Muscle of leg (tissue), 11 donors: ENCODE results near the gene CTIF. TPM values are rescaled to one million over a fixed set of nuclear protein-coding genes. Genes with fewer than 3 reads are reported as not detected.
A peak's percentile ranks its signal among the peaks of the same experiment; 100 is the strongest.

Source experiments
- DNase-seq: peaks from one replicate; pipeline ENCODE4 v3.0.0; 2013
- H3K27ac ChIP-seq: one replicate; pipeline ENCODE4 v1.5.1; 2013; ENCODE audit warnings: mild to moderate bottlenecking, low read length, control low read depth
- H3K27me3 ChIP-seq: one replicate; pipeline ENCODE4 v1.6.1; 2013; ENCODE audit warnings: low read length; ENCODE audit not compliant: control insufficient read depth, insufficient read depth
- H3K36me3 ChIP-seq: one replicate; pipeline ENCODE4 v1.6.1; 2013; ENCODE audit warnings: low read length; ENCODE audit not compliant: control insufficient read depth, insufficient read depth
- H3K4me1 ChIP-seq: one replicate; pipeline ENCODE4 v1.6.1; 2013; ENCODE audit warnings: low read length; ENCODE audit not compliant: control insufficient read depth, insufficient read depth
- H3K4me3 ChIP-seq: one replicate; pipeline ENCODE4 v1.5.1; 2013; ENCODE audit warnings: low read length, control low read depth
- H3K9me3 ChIP-seq: replicated peaks from 2 replicates; pipeline ENCODE4 v1.6.1; 2013; ENCODE audit warnings: low read depth, low read length; ENCODE audit not compliant: control insufficient read depth
- WGBS: methylation state at CpG from one replicate; pipeline ENCODE4 v1.1.5; 2013; ENCODE audit warnings: missing lambda C conversion rate; ENCODE audit not compliant: insufficient coverage; 5-methylcytosine and 5-hydroxymethylcytosine counted together
- polyA plus RNA-seq, 8 donors: library from polyadenylated mRNA; unstranded; fragments of 120-200 nt; gene quantifications; one replicate each; pipeline versions ENCODE4 v1.2.1 to v1.2.3, GENCODE V29; 2013; ENCODE audit warnings: inconsistent platforms in 1 of 8, low replicate concordance in 1 of 8; ENCODE audit not compliant: insufficient read length in 8 of 8, insufficient read depth in 1 of 8
- total RNA-seq: library from RNA; stranded (reverse); fragments of 120-200 nt; gene quantifications from one replicate; pipeline ENCODE4 v1.2.4, GENCODE V29; 2013

Gene CTIF
- total and polyA plus RNA-seq, 9 donors, result 16.3 to 46.8 (median 32.5) TPM

DNA sequence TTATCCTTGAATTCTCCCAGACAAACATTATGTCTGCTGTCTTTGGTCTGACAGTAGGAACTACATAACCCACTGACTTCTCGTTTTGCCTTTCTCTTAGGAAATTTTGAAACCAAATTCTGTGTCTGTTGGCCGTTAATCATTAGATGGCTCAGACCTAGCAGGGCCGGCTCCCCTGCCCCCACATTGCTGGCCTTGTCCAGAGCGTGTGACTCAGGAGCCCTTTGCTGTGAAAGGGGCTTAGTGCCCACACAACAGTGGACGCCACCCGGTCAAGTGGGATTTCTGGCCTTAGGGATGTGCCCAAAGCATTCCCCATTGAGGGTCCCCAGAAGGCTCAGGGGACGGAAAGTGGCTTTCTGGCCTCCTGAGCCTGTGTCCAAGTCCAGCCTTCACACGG, 137.5 kb downstream of the CTIF start:
- H3K9me3 ChIP-seq, result peaks cover 4% of the 10 kb centered on the region
- WGBS, result 78% methylated on average over 7 of the region's 8 CpGs
- peaks cover 14% of the 10 kb centered on the region for H3K36me3 ChIP-seq
- H3K27ac ChIP-seq, result no peak overlapping the region
- DNase-seq, result no peak
- H3K27me3 ChIP-seq, result no peaks in the 10 kb centered on the region
- no peak overlapping the region for H3K4me3 ChIP-seq
- H3K4me1 ChIP-seq, result peaks cover 33% of the 10 kb centered on the region

DNA sequence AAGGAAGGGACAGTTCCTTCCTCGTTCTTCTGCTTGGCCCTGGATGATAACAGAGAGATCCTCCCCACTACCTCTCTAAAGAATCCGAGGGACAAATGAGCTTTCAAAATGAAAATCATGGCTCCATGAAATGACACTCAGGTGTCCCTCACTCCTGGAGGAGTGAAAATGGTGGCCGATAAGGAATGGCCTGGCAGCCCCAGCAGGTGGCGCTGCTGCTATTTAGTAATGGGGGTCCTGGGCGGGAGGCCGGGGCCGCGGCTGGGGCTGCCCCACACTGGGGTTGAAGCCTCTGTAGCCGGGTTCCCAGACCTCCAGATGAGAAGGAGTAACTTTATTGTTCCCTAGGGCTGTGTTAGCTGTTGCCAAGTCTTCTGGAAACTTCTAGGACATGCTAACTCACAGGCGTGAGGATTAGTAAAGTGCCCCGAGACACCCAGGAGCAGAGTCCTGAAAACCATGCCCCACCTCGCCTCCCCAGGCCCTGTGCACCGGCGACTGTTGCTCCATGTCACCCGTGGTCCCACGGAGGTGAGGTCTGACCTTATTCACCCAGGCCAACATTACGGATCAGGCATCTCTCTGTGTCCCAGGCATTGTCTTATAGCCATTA, 138.0 kb downstream of the CTIF start:
- DNase-seq, result peak; percentile 73
- 26% methylated on average over 14 of the region's 17 CpGs for WGBS
- Histone ChIP-seq H3K27me3 (no peaks in the 10 kb centered on the region), H3K36me3 (peaks cover 11% of the 10 kb centered on the region), H3K9me3 (no peaks in the 10 kb centered on the region), H3K27ac (no peak overlapping the region), H3K4me3 (no peak overlapping the region), H3K4me1 (peaks cover 33% of the 10 kb centered on the region)

DNA sequence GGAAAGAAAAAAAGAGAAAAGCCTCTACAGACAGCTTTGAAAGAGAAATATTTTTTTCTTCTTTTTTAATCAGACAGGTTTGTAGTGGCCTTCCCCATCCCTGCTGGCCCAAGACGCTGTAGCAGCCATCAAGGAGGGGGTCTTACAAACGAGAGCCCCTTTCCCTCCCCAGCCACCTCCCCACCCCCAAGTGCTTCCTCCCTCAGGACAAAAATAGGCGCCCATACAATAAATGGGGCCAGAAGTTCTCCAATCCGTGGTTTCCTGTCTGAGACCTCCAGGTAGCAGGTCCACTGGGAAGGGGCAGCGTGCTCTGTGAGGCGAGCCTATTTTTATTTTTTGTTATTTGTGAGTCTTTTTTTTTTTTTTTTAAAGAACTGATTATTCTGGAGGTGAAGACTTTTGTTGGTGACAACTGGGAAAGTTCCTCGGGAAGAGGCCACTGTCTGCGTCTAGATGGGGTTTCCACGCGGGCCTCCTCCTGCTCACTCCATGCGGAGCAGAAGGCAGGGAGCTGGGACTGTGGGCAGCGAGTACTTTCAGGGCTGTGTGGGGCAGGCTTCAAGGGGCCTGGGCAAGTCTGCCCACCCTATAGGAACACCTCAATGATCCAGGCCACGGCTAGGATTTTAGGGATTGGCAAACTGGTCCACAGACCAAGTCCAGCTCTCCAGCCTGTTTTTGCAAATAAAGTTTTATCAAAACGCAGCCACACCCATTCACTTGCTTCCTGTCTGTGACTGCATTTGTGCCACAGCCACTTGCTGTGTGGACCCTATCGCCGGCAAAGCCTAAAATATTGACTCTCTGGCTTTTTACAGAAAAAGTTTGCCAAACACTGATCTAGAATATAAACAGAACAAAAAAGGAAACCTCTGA, 139.6 kb downstream of the CTIF start:
- peak overlapping the region; percentile 6 for H3K27ac ChIP-seq
- H3K4me1 ChIP-seq, result peaks cover 33% of the 10 kb centered on the region
- no peak overlapping the region for H3K4me3 ChIP-seq
- no peaks in the 10 kb centered on the region for H3K27me3 ChIP-seq
- no peaks in the 10 kb centered on the region for H3K9me3 ChIP-seq
- 91% methylated on average over 7 of the region's 16 CpGs for WGBS
- H3K36me3 ChIP-seq, result peaks cover 11% of the 10 kb centered on the region
- DNase-seq, result no peak

DNA sequence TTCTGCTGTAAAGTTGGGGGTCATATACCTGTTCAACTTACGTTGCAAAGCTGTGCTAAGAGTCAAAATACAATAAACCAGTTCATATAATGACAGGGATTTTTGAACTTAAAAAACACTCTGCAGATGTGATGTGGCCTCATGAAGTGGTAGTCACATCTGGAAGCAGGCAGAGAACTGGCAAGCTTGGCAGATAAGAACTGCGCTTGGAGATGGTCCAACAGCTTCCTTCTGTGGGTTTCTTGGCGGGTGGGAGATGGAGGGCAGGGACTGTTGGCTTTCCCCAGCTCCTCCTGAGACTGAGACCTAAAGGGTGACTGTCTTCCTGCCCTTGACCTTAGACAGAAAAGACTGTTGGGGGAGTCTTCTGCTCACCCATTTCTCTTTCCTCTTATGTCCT, 140.4 kb downstream of the CTIF start:
- Histone ChIP-seq H3K36me3 (peaks cover 11% of the 10 kb centered on the region), H3K4me1 (peaks cover 33% of the 10 kb centered on the region), H3K9me3 (no peaks in the 10 kb centered on the region), H3K27ac (no peak overlapping the region), H3K4me3 (no peak overlapping the region), H3K27me3 (no peaks in the 10 kb centered on the region)
- no peak for DNase-seq
- 100% methylated on average over 1 of the region's 3 CpGs for WGBS

DNA sequence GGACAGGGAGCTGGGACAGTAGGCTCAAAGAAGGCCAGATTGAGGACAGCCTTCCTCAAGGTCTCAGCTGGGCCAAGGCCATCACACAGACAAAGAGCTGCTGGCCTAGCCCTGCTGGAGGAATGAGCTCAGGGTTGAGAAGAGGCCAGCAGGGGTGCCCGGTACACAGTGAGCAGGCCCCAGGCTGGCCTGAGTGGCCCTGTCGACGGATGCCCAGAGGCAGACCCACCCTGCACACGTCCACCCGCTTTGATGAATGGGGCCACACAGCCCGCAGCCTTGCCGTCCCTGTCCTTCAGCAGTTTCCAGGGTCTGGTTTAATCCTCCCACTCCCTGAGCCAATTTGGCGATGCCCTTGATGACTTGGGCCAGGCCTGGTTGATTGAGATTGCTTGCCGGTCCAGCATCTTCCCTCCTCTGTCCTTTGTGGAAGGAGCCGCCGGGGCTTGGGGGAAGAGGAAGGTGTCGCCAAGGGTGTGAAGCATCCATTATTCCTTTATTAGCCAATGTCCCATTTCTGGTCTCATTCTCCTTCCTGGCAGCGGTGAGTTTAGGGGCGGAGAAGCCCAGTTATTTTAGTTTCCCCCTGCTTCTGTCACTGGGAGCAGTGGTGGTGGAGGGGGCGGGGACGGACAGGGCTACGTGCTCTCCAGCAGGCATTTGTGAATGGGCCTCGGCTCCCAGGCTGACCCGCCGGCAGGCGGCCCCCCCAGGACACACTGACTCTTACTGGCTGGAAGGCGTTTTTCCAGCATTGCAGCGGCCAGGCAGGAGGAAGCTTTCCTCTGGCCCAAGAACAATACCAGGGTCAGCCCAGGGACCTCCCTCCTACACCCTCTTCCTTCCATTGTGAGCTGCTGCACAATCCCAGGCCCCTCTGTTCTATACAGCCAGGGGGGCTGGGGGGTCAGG, 141.8 kb downstream of the CTIF start:
- DNase-seq, result peak; percentile 78
- Histone ChIP-seq H3K27me3 (no peaks in the 10 kb centered on the region), H3K36me3 (peaks cover 7% of the 10 kb centered on the region), H3K9me3 (no peaks in the 10 kb centered on the region), H3K27ac (peak overlapping the region; percentile 78), H3K4me1 (peaks cover 30% of the 10 kb centered on the region), H3K4me3 (no peak overlapping the region)
- 49% methylated on average over 15 of the region's 23 CpGs for WGBS

DNA sequence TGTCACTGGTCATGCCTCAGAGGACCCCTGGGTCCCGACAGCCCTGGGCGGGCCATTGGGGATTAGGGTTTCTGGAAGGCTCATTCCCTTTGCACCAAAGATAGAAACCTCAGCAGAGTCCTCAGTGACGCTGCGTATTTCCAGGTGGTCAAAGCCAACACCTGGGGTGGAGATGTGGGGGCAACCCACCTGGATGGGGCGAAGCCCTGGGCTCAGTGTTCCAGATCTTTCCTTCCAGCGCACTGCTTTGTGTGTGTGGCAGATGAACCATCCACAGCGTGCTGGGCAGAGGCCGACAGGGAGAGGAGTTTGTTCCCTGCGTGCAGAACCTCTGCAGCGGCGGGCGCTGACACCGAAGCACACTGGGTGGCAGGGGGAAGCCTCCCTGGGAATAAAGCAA, 143.9 kb downstream of the CTIF start:
- no peak for DNase-seq
- H3K36me3 ChIP-seq, result peaks cover 10% of the 10 kb centered on the region
- no peaks in the 10 kb centered on the region for H3K9me3 ChIP-seq
- no peak overlapping the region for H3K4me3 ChIP-seq
- 100% methylated on average over 1 of the region's 13 CpGs for WGBS
- no peak overlapping the region for H3K27ac ChIP-seq
- H3K4me1 ChIP-seq, result peaks cover 27% of the 10 kb centered on the region
- H3K27me3 ChIP-seq, result no peaks in the 10 kb centered on the region

DNA sequence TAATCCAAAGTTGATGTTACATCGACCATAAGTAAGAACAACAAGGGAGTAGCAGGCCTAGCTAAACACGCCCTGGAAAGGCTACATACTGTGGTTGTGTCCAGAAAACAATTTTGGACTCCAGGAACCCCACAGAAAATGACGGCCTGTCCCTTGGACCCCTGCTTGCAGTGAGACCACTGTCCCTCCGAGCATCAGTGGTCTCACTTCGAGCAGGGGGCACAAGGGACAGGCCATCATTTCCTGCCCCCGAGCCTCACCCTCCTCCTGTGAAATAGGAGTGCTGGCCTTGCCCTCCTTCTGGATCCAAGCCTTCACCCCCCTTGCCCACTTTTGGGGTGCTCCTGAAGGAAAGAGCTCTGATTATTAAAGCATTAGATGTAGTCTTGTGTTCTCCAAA, 144.4 kb downstream of the CTIF start:
- Histone ChIP-seq H3K36me3 (peaks cover 10% of the 10 kb centered on the region), H3K27ac (no peak overlapping the region), H3K9me3 (no peaks in the 10 kb centered on the region), H3K4me3 (no peak overlapping the region), H3K27me3 (no peaks in the 10 kb centered on the region), H3K4me1 (peaks cover 26% of the 10 kb centered on the region)
- no peak for DNase-seq
- WGBS, result 71% methylated on average over 6 of the region's 6 CpGs

DNA sequence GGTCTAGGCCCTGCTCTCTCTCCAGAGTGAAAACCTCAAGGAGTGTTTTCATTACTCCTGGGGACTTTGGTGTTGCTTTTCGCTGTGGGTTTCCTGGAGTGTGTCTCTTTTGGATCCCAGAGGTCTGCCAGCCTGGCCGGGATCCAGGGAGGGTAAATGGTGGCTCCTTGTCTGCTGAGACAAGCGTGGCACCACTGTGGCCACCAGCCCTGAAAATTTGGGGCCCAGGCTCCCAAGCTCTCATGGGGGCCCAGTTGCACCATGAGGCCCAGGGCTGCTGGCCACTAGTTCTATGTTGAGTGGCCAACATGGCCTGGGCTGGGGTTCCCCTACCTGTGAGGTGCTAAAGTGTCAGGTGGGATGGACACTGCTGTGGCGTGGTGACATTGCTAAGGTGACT, 144.8 kb downstream of the CTIF start:
- no peak overlapping the region for H3K4me3 ChIP-seq
- WGBS, result 84% methylated on average over 3 of the region's 4 CpGs
- H3K27me3 ChIP-seq, result no peaks in the 10 kb centered on the region
- no peaks in the 10 kb centered on the region for H3K9me3 ChIP-seq
- peaks cover 26% of the 10 kb centered on the region for H3K4me1 ChIP-seq
- DNase-seq, result no peak
- no peak overlapping the region for H3K27ac ChIP-seq
- H3K36me3 ChIP-seq, result peaks cover 10% of the 10 kb centered on the region

DNA sequence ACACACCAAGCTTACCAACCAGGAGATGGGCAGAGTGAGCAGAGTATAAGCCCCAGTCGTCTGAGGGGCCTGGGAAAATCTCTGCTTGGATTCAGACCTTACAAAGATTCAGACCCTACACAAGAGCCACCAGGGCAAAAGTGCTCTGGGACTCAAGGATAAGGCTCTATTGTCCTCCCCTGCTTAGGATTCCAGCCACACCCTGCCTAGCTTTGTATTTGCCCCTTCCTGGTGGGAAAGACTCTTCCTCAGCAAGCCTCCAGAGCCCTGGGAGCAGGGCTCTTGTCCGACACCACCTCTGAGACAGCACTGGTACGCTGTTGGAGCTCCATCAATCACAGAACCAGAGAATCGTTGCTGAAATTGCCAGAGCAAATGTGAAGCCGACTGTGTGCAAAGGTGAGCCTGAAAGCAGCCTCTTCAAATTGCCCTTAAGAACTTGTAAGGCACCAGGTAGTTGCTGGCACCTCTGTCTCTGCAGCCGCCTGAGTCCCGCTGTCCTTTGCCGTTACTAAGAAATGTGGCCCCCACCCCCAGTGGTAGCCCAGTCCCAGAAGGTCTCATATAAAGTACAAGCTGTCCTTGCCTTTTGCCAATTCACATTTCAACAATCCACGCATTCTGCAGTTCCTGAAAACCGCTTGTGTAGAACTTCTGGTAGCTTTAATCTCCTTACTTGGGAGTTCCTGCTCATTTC, 148.7 kb downstream of the CTIF start:
- H3K4me1 ChIP-seq, result peaks cover 6% of the 10 kb centered on the region
- 65% methylated on average over 7 of the region's 10 CpGs for WGBS
- no peaks in the 10 kb centered on the region for H3K9me3 ChIP-seq
- no peak for DNase-seq
- H3K27ac ChIP-seq, result no peak overlapping the region
- H3K36me3 ChIP-seq, result peaks cover 11% of the 10 kb centered on the region
- no peaks in the 10 kb centered on the region for H3K27me3 ChIP-seq
- no peak overlapping the region for H3K4me3 ChIP-seq
